ENCODE measurements around the gene PTPRM.

- TF ChIP-seq EZH2 (IDR thresholded peaks at IDR 0.05) (no peak), CTCF (IDR thresholded peaks at IDR 0.05) (no peak), EZH2phosphoT487 (IDR thresholded peaks at IDR 0.05) (no peak)
Observed at GRCh38 chr18:7584646-7585275, 17.6 kb downstream of the PTPRM start.

All from neural progenitor cell (in vitro differentiated cells).